A549 treated with ZK216348 at 1 μM for 4 hours (cell line): ENCODE measurements around the gene TRPV6. TPM values are rescaled to one million over a fixed set of nuclear protein-coding genes. Genes with fewer than 3 reads are reported as not detected.

Source experiments
- total RNA-seq: library from RNA; stranded (reverse); fragments of 200-300 nt; extraction: Qiagen RNA extraction; gene quantifications from 5 replicates; pipeline ENCODE4 v1.2.3, GENCODE V29; 2022; ENCODE audit warnings: low read depth

The TRPV6 gene
- total RNA-seq = not detected in 5 replicates

GRCh38 chr7:142885311-142886230 lies at the start of gene TRPV6:
TRPV6 (minus strand) TSS chr7:142885745.

GRCh38 chr7:142933624-142934023 lies 48.1 kb upstream of the TRPV6 start, which contains the start of gene TRPV5:
TRPV5 (minus strand) TSS chr7:142933746; CDS start chr7:142933459, 287 bp downstream.

GRCh38 chr7:142854372-142855113 lies 31.0 kb downstream of the TRPV6 start, which contains the start of gene EPHB6:
EPHB6 (plus strand) TSS chr7:142855076; CDS start chr7:142863228, 8,152 bp downstream.

Other genes starting within 250 kb of the TRPV6 start
- not detected in 5 replicates for gene PRSS1, start 136.3 kb downstream of the TRPV6 start, total RNA-seq
- not detected in 5 replicates for gene PRSS2, start 114.8 kb downstream of the TRPV6 start, total RNA-seq
- gene EPHB6, start 30.7 kb downstream of the TRPV6 start, total RNA-seq = 0.17 to 1.2 TPM (median 0.32 TPM) in 5 replicates
- not detected in 5 replicates for gene TRPV5, start 48.0 kb upstream of the TRPV6 start, total RNA-seq
- not detected in 5 replicates for gene LLCFC1, start 53.7 kb upstream of the TRPV6 start, total RNA-seq
- 0.05 TPM in 1 of 5 replicates, not detected in the others for gene KEL, start 76.6 kb upstream of the TRPV6 start, total RNA-seq
- not detected in 5 replicates for gene OR9A2, start 141.4 kb upstream of the TRPV6 start, total RNA-seq
- gene OR6V1, start 166.6 kb upstream of the TRPV6 start, total RNA-seq = not detected in 5 replicates
- gene PIP, start 246.3 kb upstream of the TRPV6 start, total RNA-seq = 0.51 to 0.75 TPM (median 0.71 TPM) in 3 of 5 replicates, not detected in the others